GM08714 (cell line): Measurements from ENCODE around the gene CCDC83.

Source experiments
- H3K4me3 ChIP-seq: fragments of 200-500 bp; sonication (Bioruptor generic); 2 replicates; pipeline ENCODE4 v1.5.1; 2014; ENCODE audit warnings: mild to moderate bottlenecking, low read length, inconsistent platforms
- ZNF274 ChIP-seq: IDR thresholded peaks from 2 replicates; pipeline ENCODE4 v1.6.1; 2012; ENCODE audit warnings: mild to moderate bottlenecking, low read depth, low read length

Gene CCDC83

GRCh38 chr11:85886089-85887056 lies 31.2 kb downstream of the CCDC83 start:
- no peak overlapping the region for H3K4me3 ChIP-seq
- TF ChIP-seq ZNF274, result no peak

DNA sequence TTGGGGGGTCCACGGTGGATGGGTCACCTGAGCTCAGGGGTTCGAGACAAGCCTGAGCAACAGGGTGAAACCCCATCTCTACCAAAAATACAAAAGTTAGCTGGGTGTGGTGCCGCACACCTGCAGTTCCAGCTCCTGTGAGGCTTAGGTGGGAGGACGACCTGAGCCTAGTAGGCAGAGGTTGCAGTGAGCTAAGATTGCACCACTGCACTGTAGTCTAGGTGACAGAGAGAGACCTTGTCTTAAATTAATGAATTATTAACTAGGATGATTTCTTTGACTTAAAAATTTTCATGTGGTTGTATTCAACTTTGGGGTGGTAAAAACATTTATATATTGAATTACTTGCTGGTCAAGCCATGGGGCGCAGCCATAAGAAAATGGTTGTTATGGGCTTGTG lies 33.9 kb downstream of the CCDC83 start:
- no peak for TF ChIP-seq ZNF274

DNA sequence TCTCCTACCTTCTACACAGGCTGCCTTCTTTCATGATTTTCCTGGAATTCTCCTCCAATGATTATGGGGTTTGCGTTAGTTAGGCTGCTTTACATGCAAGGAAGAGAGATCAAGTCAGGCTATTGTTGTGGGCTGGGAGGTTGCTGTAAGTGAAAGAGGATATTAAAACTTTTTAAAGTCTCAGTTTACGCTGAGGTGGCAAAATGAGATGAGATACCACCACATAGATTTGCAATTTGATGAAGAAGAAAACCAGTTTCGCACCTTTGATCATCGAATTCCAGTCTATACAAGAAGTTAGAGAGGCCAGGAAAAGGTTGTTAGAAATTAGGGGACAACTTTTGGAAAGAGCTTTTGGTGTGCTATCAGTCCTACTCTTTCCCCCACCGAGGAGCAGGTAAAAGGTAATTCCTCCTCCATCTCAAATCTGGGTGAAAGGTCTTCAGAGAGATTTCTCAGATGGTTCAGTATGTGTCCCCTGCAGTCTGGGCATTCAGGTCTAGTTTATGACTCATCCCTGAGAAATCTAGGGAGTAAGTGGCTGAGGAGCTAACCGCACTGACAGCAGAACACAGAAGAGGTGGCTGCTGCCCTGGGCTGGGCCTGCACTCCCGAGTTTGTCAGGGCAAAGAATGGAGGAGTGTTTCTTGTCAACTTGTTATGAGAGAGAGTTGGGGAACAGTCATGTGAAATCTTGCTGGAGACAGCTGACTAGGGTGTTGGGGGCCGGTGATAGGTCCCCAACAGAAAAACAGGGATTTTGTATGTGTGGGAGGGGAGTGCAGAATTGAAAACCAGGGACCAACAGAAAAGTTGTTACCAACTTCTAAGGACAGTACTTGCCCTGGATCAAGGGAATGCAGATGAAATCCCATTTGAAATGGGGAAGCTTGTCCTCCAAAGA lies 34.7 kb downstream of the CCDC83 start:
- H3K4me3 ChIP-seq, result no peak overlapping the region
- TF ChIP-seq ZNF274, result no peak

More for the DNA sequence above, 33.9 kb downstream of the CCDC83 start:
- H3K4me3 ChIP-seq, result no peak overlapping the region

GRCh38 chr11:85893395-85893794 lies 38.2 kb downstream of the CCDC83 start:
- H3K4me3 ChIP-seq, result no peak overlapping the region
- TF ChIP-seq ZNF274, result no peak

- TF ChIP-seq ZNF274, result no peak
Measured at GRCh38 chr11:85896876-85897275, 41.7 kb downstream of the CCDC83 start.

DNA sequence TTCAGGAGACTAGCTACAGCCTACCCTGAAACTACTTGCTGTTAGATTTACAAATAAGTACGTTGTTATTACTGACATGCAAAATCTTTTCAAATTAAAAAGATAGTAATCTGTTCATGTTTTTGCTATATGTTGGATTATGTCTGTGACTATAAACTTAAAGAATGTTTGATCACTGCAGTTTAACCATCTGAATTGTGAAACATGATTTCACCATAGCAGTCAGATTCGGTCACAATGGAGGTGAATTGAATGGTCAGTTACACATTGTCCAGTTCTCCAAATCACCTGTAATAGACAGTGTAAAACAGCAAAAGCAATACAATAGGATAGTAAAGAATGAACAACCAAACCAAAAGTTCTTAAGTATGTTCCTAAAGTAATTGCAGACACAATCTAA lies 43.3 kb downstream of the CCDC83 start:
- no peak for TF ChIP-seq ZNF274

More at GRCh38 chr11:85896876-85897275, 41.7 kb downstream of the CCDC83 start:
- H3K4me3 ChIP-seq, result no peak overlapping the region

DNA sequence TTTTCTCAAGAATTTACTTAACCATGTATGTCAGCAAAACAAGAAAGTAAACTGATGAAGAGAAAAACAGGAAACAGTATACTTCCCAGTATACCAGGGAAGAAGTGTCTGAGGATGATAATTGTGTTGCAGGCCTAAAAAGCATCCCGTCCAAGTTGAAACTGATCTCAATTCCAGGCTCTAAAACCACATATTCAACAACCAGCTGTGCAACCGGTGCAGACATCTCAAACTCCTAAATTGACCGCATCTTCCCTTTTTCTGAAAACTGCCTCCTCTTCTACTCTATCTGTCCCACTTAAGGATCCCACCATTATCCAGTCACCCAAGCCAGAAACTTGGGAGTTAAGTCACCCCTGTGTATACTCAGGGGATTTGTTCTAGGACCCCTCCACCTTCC lies 47.2 kb downstream of the CCDC83 start:
- no peak overlapping the region for H3K4me3 ChIP-seq
- TF ChIP-seq ZNF274, result no peak

More for the DNA sequence above, 43.3 kb downstream of the CCDC83 start:
- H3K4me3 ChIP-seq, result no peak overlapping the region

GRCh38 chr11:85903406-85903805 lies 48.2 kb downstream of the CCDC83 start:
- no peak for TF ChIP-seq ZNF274
- no peak overlapping the region for H3K4me3 ChIP-seq

DNA sequence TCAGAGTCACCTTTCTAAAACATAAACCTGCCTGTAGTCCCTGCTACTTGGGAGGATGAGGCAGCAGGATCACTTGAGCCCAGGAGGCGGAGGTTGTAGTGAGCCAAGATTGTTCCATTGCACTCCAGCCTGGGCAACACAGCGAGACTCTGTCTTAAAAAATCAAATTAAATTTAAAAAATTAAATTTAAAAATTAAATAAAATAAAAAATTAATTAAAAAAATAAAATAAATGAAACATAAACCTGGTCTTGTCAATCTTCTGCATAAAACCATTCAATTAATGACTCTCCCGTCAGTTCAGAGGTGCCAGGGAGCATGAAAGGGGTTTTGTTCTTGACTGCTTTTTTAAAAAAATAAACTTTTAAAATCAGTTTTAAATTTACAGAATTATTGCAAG lies 48.6 kb downstream of the CCDC83 start:
- H3K4me3 ChIP-seq, result no peak overlapping the region
- TF ChIP-seq ZNF274, result no peak

DNA sequence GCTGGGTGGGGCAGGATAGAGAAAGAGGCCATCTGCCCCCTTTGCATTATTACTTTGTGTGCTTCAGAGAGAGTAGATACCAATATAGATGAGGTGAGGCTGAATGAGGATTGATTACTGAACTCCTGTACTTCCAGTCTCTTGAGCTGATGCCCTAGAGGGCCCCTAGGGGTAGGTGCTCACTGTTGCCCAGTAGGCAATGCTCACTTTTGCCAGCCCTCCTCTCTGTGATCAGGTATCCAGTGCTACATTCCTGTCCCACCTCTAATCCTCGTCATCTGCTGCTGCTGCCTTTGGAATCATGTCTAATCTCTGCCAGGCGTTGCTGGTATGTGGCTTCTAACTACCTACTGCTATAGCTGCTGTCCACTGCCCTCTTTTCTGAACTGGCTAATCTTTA lies 57.2 kb downstream of the CCDC83 start:
- no peak overlapping the region for H3K4me3 ChIP-seq
- TF ChIP-seq ZNF274, result no peak

- H3K4me3 ChIP-seq, result no peak overlapping the region
- TF ChIP-seq ZNF274, result no peak
Measured at GRCh38 chr11:85913513-85913912, 58.3 kb downstream of the CCDC83 start.

DNA sequence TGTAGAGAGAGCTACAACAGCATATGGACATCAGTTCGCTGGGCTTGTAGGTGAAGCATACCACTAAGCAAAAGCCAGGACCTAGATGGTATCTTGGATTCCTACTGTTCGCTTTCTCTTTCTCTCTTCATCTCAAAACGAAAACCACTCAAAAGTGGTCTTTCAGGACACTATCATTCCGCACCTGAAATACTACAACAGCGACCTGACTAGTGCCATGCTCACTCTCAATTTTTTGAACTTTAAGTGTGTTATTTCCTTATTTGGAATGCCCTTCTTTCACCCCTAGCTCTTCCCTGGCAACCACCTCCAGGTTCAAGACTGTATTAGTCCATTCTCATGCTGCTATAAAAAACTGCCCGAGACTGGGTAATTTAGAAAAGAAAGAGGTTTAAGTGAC lies 59.2 kb downstream of the CCDC83 start:
- TF ChIP-seq ZNF274, result no peak
- H3K4me3 ChIP-seq, result no peak overlapping the region

- H3K4me3 ChIP-seq, result no peak overlapping the region
- TF ChIP-seq ZNF274, result no peak
Measured at GRCh38 chr11:85918910-85919794, 64.0 kb downstream of the CCDC83 start.
